RWPE2 (cell line): ENCODE results near the gene DNMT1.

Source experiments
- ATAC-seq: fragments of 200-7000 bp; cut with Tn5 transposase; 3 replicates; pipeline ENCODE4 v1.9.1; 2021; ENCODE audit warnings: low read depth
- DNase-seq: peaks from one replicate; pipeline ENCODE4 v3.0.0-alpha.2; 2020; ENCODE audit warnings: low spot score
- H3K27ac ChIP-seq: fragments of 450-650 bp; 2 replicates; pipeline ENCODE4 v1.5.1; 2017; ENCODE audit warnings: mild to moderate bottlenecking; ENCODE audit not compliant: poor library complexity, severe bottlenecking
- H3K27me3 ChIP-seq: fragments of 250-450 bp; sonication (Bioruptor Pico); 2 replicates; pipeline ENCODE4 v1.5.1; 2021; ENCODE audit warnings: mild to moderate bottlenecking, moderate library complexity; ENCODE audit not compliant: insufficient read depth, poor library complexity, severe bottlenecking
- H3K36me3 ChIP-seq: fragments of 250-450 bp; sonication (Bioruptor Pico); 2 replicates; pipeline ENCODE4 v1.5.1; 2020; ENCODE audit warnings: low read depth, mild to moderate bottlenecking, moderate library complexity
- H3K4me1 ChIP-seq: fragments of 250-450 bp; sonication (Bioruptor Pico); 2 replicates; pipeline ENCODE4 v1.5.1; 2021; ENCODE audit warnings: mild to moderate bottlenecking, moderate library complexity; ENCODE audit not compliant: insufficient read depth, poor library complexity, severe bottlenecking
- H3K4me3 ChIP-seq: fragments of 250-450 bp; sonication (Bioruptor Pico); 2 replicates; pipeline ENCODE4 v1.5.1; 2021; ENCODE audit warnings: mild to moderate bottlenecking, moderate library complexity; ENCODE audit not compliant: severe bottlenecking
- H3K9me3 ChIP-seq: fragments of 250-450 bp; sonication (Bioruptor Pico); 2 replicates; pipeline ENCODE4 v1.5.1; 2021; ENCODE audit warnings: mild to moderate bottlenecking, moderate library complexity; ENCODE audit not compliant: severe bottlenecking
- CTCF ChIP-seq: fragments of 450-650 bp; IDR thresholded peaks from one replicate; pipeline ENCODE4 v1.5.1; 2017; ENCODE audit warnings: mild to moderate bottlenecking, moderate library complexity; ENCODE audit not compliant: poor library complexity, severe bottlenecking

The DNMT1 gene

GRCh38 chr19:10111405-10111811 lies 83.3 kb downstream of the DNMT1 start, which contains the start of gene P2RY11:
P2RY11 (plus strand) TSS chr19:10111693; CDS start chr19:10111722, 29 bp downstream.
- ATAC-seq (no peak), DNase-seq (no peak)
- Histone ChIP-seq H3K27me3 (no peaks in the 10 kb centered on the region), H3K4me3 (no peak within 1 kb of the TSS), H3K27ac (peak within 1 kb of the TSS; percentile 42), H3K4me1 (peaks cover 6% of the 10 kb centered on the region), H3K36me3 (peaks cover 69% of the 10 kb centered on the region), H3K9me3 (no peaks in the 10 kb centered on the region)
- no peak for TF ChIP-seq CTCF

DNA sequence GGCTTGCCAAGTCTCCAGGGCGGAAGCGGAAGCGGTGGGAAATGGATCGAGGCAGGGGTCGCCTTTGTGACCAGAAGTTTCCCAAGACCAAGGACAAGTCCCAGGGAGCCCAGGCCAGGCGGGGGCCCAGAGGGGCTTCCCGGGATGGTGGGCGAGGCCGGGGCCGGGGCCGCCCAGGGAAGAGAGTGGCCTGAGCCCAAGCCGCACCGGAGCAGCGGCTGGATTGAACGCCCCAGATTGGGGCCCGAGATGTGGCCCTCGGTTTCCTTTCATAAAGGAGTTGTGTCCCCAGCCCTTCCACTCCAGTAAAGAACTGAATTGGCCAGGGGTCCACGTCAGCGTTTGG lies 83.8 kb downstream of the DNMT1 start:
- peaks cover 64% of the 10 kb centered on the region for H3K36me3 ChIP-seq
- no peak for TF ChIP-seq CTCF
- no peaks in the 10 kb centered on the region for H3K27me3 ChIP-seq
- no peak for ATAC-seq
- H3K27ac ChIP-seq = no peak overlapping the region
- H3K4me1 ChIP-seq = peaks cover 6% of the 10 kb centered on the region
- no peak overlapping the region for H3K4me3 ChIP-seq
- H3K9me3 ChIP-seq = no peaks in the 10 kb centered on the region
- no peak for DNase-seq

- ATAC-seq (no peak), DNase-seq (no peak)
- Histone ChIP-seq H3K4me1 (peaks cover 6% of the 10 kb centered on the region), H3K27ac (no peak overlapping the region), H3K4me3 (no peak overlapping the region), H3K36me3 (peaks cover 58% of the 10 kb centered on the region), H3K9me3 (no peaks in the 10 kb centered on the region), H3K27me3 (no peaks in the 10 kb centered on the region)
- TF ChIP-seq CTCF = no peak
These were observed 84.4 kb downstream of the DNMT1 start for GRCh38 chr19:10110076-10110971.

DNA sequence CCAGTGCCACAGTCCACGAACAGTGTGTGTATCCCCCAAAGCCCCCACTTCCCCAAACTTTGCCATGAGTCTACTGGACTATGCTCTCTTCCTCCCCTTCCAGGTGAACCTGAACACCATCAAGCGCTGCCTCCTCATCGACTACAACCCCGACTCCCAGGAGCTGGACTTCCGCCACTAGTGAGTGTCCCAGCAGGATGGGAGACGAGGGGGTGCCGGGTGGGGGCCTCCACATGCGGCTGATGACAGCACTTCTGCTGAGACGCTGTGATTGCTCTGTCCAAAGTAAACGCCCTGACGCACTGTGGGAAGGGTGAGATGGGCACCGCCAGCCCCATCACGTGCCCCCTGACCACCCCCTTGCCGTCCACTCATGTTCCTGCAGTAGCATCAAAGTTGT lies 85.2 kb downstream of the DNMT1 start:
- no peak for TF ChIP-seq CTCF
- H3K36me3 ChIP-seq = peaks cover 53% of the 10 kb centered on the region
- no peak for DNase-seq
- peaks cover 6% of the 10 kb centered on the region for H3K4me1 ChIP-seq
- H3K4me3 ChIP-seq = no peak overlapping the region
- H3K27me3 ChIP-seq = no peaks in the 10 kb centered on the region
- no peaks in the 10 kb centered on the region for H3K9me3 ChIP-seq
- ATAC-seq = no peak
- no peak overlapping the region for H3K27ac ChIP-seq

DNA sequence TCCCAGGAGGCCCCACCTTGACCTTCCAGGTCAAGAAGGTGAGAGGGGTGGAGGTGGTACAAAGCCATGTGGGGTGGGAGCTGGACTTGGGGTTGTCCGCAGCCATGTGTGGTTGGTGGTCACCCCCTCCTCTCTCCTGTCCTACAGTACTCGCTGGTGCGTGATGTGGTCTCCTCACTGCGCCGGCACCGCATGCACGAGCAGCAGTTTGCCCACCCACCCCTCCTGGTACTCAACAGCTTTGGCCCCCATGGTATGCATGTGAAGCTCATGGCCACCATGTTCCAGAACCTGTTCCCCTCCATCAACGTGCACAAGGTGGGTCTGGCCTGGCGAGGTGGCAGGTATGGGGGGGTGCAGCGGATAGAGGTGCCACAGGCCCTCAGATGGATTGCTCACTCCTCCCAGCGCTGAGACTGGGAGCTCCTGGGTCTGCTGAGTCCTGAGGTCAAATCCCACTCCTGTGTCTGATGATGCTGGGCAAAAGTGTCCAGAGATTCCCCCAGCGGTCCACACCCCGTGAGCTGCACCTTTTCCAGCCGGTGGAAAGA lies 86.9 kb downstream of the DNMT1 start:
- H3K4me1 ChIP-seq = peaks cover 6% of the 10 kb centered on the region
- H3K27ac ChIP-seq = no peak overlapping the region
- H3K4me3 ChIP-seq = no peak overlapping the region
- H3K27me3 ChIP-seq = no peaks in the 10 kb centered on the region
- H3K9me3 ChIP-seq = no peaks in the 10 kb centered on the region
- no peak for TF ChIP-seq CTCF
- DNase-seq (no peak), ATAC-seq (no peak)
- peaks cover 52% of the 10 kb centered on the region for H3K36me3 ChIP-seq
